ENCODE measurements around the gene PEAK3. TPM values are rescaled to one million over a fixed set of nuclear protein-coding genes. Genes with fewer than 3 reads are reported as not detected.

Gene PEAK3
- total and polyA plus RNA-seq, 9 donors: 0.04 to 0.12 (median 0.09) TPM; not detected in 3

- DNase-seq: no peak
- 50% methylated on average over 9 of the region's 19 CpGs for WGBS (ENCODE audit: insufficient coverage)
- Histone ChIP-seq H3K4me3 (ENCODE audit: low read length) (no peak overlapping the region), H3K27ac (ENCODE audit: low read length) (no peak overlapping the region), H3K4me1 (ENCODE audit: control insufficient read depth, insufficient read depth, low read length) (peaks cover 36% of the 10 kb centered on the region), H3K9me3 (replicated peaks; ENCODE audit: control insufficient read depth, low read depth, low read length) (no peaks in the 10 kb centered on the region), H3K36me3 (ENCODE audit: control insufficient read depth, insufficient read depth, low read length) (no peaks in the 10 kb centered on the region), H3K27me3 (ENCODE audit: control insufficient read depth, insufficient read depth, low read length) (peaks cover 81% of the 10 kb centered on the region)
These were observed 23.7 kb upstream of the PEAK3 start for GRCh38 chr19:2305452-2306280.

GRCh38 chr19:2303211-2303798, 21.3 kb upstream of the PEAK3 start:
- peaks cover 60% of the 10 kb centered on the region for H3K27me3 ChIP-seq (ENCODE audit: control insufficient read depth, insufficient read depth, low read length)
- H3K9me3 ChIP-seq (replicated peaks; ENCODE audit: control insufficient read depth, low read depth, low read length): no peaks in the 10 kb centered on the region
- no peak overlapping the region for H3K4me3 ChIP-seq (ENCODE audit: low read length)
- no peak for DNase-seq
- WGBS (ENCODE audit: insufficient coverage): 72% methylated on average over 22 of the region's 26 CpGs
- no peak overlapping the region for H3K27ac ChIP-seq (ENCODE audit: low read length)
- H3K36me3 ChIP-seq (ENCODE audit: control insufficient read depth, insufficient read depth, low read length): no peaks in the 10 kb centered on the region
- H3K4me1 ChIP-seq (ENCODE audit: control insufficient read depth, insufficient read depth, low read length): peaks cover 25% of the 10 kb centered on the region

GRCh38 chr19:2302319-2303210, 20.6 kb upstream of the PEAK3 start:
- H3K27me3 ChIP-seq (ENCODE audit: control insufficient read depth, insufficient read depth, low read length): peaks cover 55% of the 10 kb centered on the region
- H3K4me1 ChIP-seq (ENCODE audit: control insufficient read depth, insufficient read depth, low read length): peaks cover 20% of the 10 kb centered on the region
- H3K36me3 ChIP-seq (ENCODE audit: control insufficient read depth, insufficient read depth, low read length): no peaks in the 10 kb centered on the region
- DNase-seq: peak; percentile 81
- no peaks in the 10 kb centered on the region for H3K9me3 ChIP-seq (replicated peaks; ENCODE audit: control insufficient read depth, low read depth, low read length)
- WGBS (ENCODE audit: insufficient coverage): 3% methylated on average over 56 of the region's 62 CpGs
- H3K4me3 ChIP-seq (ENCODE audit: low read length): peak overlapping the region; percentile 19
- H3K27ac ChIP-seq (ENCODE audit: low read length): peak overlapping the region; percentile 29

- peaks cover 43% of the 10 kb centered on the region for H3K27me3 ChIP-seq (ENCODE audit: control insufficient read depth, insufficient read depth, low read length)
- no peak for DNase-seq
- 73% methylated on average over 14 of the region's 17 CpGs for WGBS (ENCODE audit: insufficient coverage)
These were observed 18.6 kb upstream of the PEAK3 start for GRCh38 chr19:2300533-2300932.

GRCh38 chr19:2296141-2296540, 14.2 kb upstream of the PEAK3 start:
- Histone ChIP-seq H3K9me3 (replicated peaks; ENCODE audit: control insufficient read depth, low read depth, low read length) (no peaks in the 10 kb centered on the region), H3K4me1 (ENCODE audit: control insufficient read depth, insufficient read depth, low read length) (peaks cover 26% of the 10 kb centered on the region), H3K27me3 (ENCODE audit: control insufficient read depth, insufficient read depth, low read length) (peaks cover 55% of the 10 kb centered on the region), H3K4me3 (ENCODE audit: low read length) (no peak overlapping the region), H3K36me3 (ENCODE audit: control insufficient read depth, insufficient read depth, low read length) (no peaks in the 10 kb centered on the region), H3K27ac (ENCODE audit: low read length) (no peak overlapping the region)
- 84% methylated on average over 13 of the region's 16 CpGs for WGBS (ENCODE audit: insufficient coverage)
- DNase-seq: no peak

More at GRCh38 chr19:2300533-2300932, 18.6 kb upstream of the PEAK3 start:
- H3K4me1 ChIP-seq (ENCODE audit: control insufficient read depth, insufficient read depth, low read length): peaks cover 20% of the 10 kb centered on the region
- no peak overlapping the region for H3K4me3 ChIP-seq (ENCODE audit: low read length)
- H3K36me3 ChIP-seq (ENCODE audit: control insufficient read depth, insufficient read depth, low read length): no peaks in the 10 kb centered on the region
- no peaks in the 10 kb centered on the region for H3K9me3 ChIP-seq (replicated peaks; ENCODE audit: control insufficient read depth, low read depth, low read length)
- no peak overlapping the region for H3K27ac ChIP-seq (ENCODE audit: low read length)

- H3K36me3 ChIP-seq (ENCODE audit: control insufficient read depth, insufficient read depth, low read length): no peaks in the 10 kb centered on the region
- no peak overlapping the region for H3K4me3 ChIP-seq (ENCODE audit: low read length)
- H3K4me1 ChIP-seq (ENCODE audit: control insufficient read depth, insufficient read depth, low read length): peaks cover 26% of the 10 kb centered on the region
- WGBS (ENCODE audit: insufficient coverage): 13% methylated on average over 25 of the region's 26 CpGs
- peaks cover 65% of the 10 kb centered on the region for H3K27me3 ChIP-seq (ENCODE audit: control insufficient read depth, insufficient read depth, low read length)
- H3K27ac ChIP-seq (ENCODE audit: low read length): peak overlapping the region; percentile 42
- DNase-seq: peak; percentile 43
- no peaks in the 10 kb centered on the region for H3K9me3 ChIP-seq (replicated peaks; ENCODE audit: control insufficient read depth, low read depth, low read length)
These were observed 12.8 kb upstream of the PEAK3 start for GRCh38 chr19:2294687-2295335.

GRCh38 chr19:2291185-2291751, 9.3 kb upstream of the PEAK3 start:
- WGBS (ENCODE audit: insufficient coverage): 1% methylated on average over 67 of the region's 67 CpGs
- no peak for DNase-seq
- Histone ChIP-seq H3K27ac (ENCODE audit: low read length) (no peak overlapping the region), H3K4me1 (ENCODE audit: control insufficient read depth, insufficient read depth, low read length) (peaks cover 29% of the 10 kb centered on the region), H3K4me3 (ENCODE audit: low read length) (peak overlapping the region; percentile 19), H3K27me3 (ENCODE audit: control insufficient read depth, insufficient read depth, low read length) (peaks cover 96% of the 10 kb centered on the region), H3K9me3 (replicated peaks; ENCODE audit: control insufficient read depth, low read depth, low read length) (no peaks in the 10 kb centered on the region), H3K36me3 (ENCODE audit: control insufficient read depth, insufficient read depth, low read length) (no peaks in the 10 kb centered on the region)

GRCh38 chr19:2290441-2291184, 8.6 kb upstream of the PEAK3 start:
- Histone ChIP-seq H3K4me1 (ENCODE audit: control insufficient read depth, insufficient read depth, low read length) (peaks cover 29% of the 10 kb centered on the region), H3K27me3 (ENCODE audit: control insufficient read depth, insufficient read depth, low read length) (peaks cover 94% of the 10 kb centered on the region), H3K36me3 (ENCODE audit: control insufficient read depth, insufficient read depth, low read length) (no peaks in the 10 kb centered on the region), H3K27ac (ENCODE audit: low read length) (no peak overlapping the region), H3K4me3 (ENCODE audit: low read length) (no peak overlapping the region), H3K9me3 (replicated peaks; ENCODE audit: control insufficient read depth, low read depth, low read length) (no peaks in the 10 kb centered on the region)
- 1% methylated on average over 81 of the region's 82 CpGs for WGBS (ENCODE audit: insufficient coverage)
- no peak for DNase-seq

Data from muscle of leg (tissue), 11 donors.